ENCODE measurements around the gene ADGRD1.

ADGRD1 gene

GRCh38 chr12:131025234-131025633 is 71.5 kb downstream of the ADGRD1 start:
- DNase-seq (ENCODE audit: low read depth): no peak

GRCh38 chr12:131025939-131026702 is 72.4 kb downstream of the ADGRD1 start:
- DNase-seq (ENCODE audit: low read depth): no peak

- DNase-seq (ENCODE audit: low read depth): no peak
Observed at GRCh38 chr12:131026754-131027153, 73.0 kb downstream of the ADGRD1 start.

- no peak for DNase-seq (ENCODE audit: low read depth)
Observed at GRCh38 chr12:131027264-131027663, 73.6 kb downstream of the ADGRD1 start.

- no peak for DNase-seq (ENCODE audit: low read depth)
Observed at GRCh38 chr12:131027876-131028586, 74.3 kb downstream of the ADGRD1 start.

- DNase-seq (ENCODE audit: low read depth): no peak
Observed at GRCh38 chr12:131028587-131029338, 75.1 kb downstream of the ADGRD1 start.

GRCh38 chr12:131030472-131031328 is 77.0 kb downstream of the ADGRD1 start:
- no peak for DNase-seq (ENCODE audit: low read depth)

- DNase-seq (ENCODE audit: low read depth): no peak
Observed at GRCh38 chr12:131032082-131032750, 78.5 kb downstream of the ADGRD1 start.

- DNase-seq (ENCODE audit: low read depth): no peak
Observed at GRCh38 chr12:131033486-131033885, 79.8 kb downstream of the ADGRD1 start.

- DNase-seq (ENCODE audit: low read depth): no peak
Observed at GRCh38 chr12:131033886-131034482, 80.3 kb downstream of the ADGRD1 start.

GRCh38 chr12:131034631-131035244 is 81.0 kb downstream of the ADGRD1 start:
- DNase-seq (ENCODE audit: low read depth): no peak

GRCh38 chr12:131035245-131035681 is 81.6 kb downstream of the ADGRD1 start:
- DNase-seq (ENCODE audit: low read depth): no peak

GRCh38 chr12:131038159-131038558 is 84.5 kb downstream of the ADGRD1 start:
- DNase-seq (ENCODE audit: low read depth): no peak

- no peak for DNase-seq (ENCODE audit: low read depth)
Observed at GRCh38 chr12:131038961-131039950, 85.5 kb downstream of the ADGRD1 start.

- DNase-seq (ENCODE audit: low read depth): no peak
Observed at GRCh38 chr12:131040491-131040890, 86.8 kb downstream of the ADGRD1 start.

GRCh38 chr12:131041216-131041967 is 87.7 kb downstream of the ADGRD1 start:
- DNase-seq (ENCODE audit: low read depth): no peak

GRCh38 chr12:131041968-131042833 is 88.5 kb downstream of the ADGRD1 start:
- DNase-seq (ENCODE audit: low read depth): no peak
